GM21528 (cell line): Measurements from ENCODE around the gene TMEM108.

Experiments used
- ATAC-seq: cut with Tn5 transposase; IDR thresholded peaks from one replicate; pipeline ENCODE4 v1.9.1; 2021; ENCODE audit warnings: mild to moderate bottlenecking, moderate library complexity; ENCODE audit not compliant: unreplicated experiment, low FRiP score

The TMEM108 gene

GRCh38 chr3:133159498-133160475 lies 121.6 kb downstream of the TMEM108 start:
- ATAC-seq, result no peak

DNA sequence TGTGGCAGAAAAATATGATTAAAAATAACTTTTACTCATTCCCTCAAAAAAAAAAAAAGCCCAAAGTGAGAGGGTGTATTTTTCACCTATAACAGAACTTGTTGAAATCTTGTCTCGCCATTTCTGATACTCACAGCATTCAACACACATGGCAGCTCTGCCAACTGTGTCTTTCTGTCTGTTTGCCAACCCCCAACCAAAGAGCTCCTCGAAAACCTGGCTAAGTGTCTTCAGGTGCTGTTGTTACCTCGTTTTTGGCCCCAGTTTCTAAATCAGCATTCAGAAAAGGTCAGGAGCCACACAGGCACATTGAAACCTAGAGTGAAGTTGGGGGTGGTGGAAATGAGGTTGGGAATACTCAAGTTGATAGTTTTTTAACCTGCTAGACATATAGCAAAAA lies 123.5 kb downstream of the TMEM108 start:
- ATAC-seq, result no peak

DNA sequence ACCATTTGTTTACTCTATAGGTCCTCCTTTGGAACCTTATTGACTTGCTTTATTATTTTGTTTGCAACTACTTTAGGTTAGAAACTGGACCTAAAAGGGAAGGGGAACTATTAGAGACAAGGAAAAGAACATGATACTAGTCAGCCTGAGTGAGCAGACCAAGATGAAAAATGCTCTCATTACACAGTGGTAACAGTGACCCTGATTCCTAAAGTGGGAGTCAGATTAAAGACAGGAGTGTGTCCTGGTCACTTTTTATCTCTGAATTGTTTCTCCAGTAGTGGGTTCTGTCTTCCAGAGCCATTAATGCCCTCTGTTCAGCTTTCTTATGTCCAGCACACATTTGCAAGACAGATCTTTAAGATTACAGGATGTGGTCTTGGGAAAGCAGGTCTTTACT lies 124.1 kb downstream of the TMEM108 start:
- ATAC-seq, result no peak

- no peak for ATAC-seq
These were observed 124.6 kb downstream of the TMEM108 start for GRCh38 chr3:133162670-133163305.

DNA sequence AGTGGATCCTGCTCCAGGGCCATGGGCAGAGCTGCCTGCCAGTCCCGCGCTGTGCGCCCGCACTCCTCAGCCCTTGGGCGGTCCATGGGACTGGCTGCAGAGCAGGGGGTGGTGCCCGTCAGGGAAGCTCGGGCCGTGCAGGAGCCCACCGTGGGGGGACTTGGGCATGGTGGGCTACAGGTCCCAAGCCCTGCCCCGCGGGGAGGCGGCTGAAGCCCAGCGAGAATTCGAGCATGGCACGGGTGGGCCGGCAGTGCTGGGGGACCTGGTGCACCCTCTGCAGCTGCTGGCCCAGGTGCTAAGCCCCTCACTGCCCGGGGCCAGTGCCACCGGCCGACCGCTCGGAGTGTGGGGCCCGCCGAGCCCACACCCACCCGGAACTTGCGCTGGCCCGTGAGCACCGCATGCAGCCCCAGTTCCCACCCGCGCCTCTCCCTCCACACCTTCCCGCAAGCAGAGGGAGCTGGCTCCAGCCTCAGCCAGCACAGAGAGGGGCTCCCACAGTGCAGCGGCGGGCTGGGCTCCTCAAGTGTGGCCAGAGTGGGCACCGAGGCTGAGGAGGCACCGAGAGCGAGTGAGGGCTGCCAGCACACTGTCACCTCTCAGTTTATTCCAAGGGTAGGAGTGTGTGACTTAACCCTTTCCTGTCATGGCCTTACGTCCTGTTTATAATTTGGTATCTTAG lies 129.3 kb downstream of the TMEM108 start:
- ATAC-seq, result no peak

DNA sequence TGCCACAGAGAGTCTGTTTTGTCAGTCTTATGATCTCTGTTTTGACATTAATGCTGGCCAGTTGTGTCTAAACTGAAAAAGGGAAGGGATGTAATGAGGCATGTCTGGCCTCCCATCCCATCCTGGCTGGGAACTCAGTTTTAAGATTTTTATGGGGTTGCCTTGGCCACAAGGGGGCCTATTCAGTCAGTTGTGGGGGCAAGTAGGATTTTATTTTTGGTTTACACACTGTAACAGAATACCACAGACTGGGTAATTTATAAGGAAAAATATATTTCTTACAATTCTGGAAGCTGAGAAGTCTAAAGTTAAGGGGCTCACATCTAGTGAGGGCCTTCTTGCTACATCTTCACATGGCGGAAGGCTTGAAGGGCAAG lies 129.8 kb downstream of the TMEM108 start:
- no peak for ATAC-seq

DNA sequence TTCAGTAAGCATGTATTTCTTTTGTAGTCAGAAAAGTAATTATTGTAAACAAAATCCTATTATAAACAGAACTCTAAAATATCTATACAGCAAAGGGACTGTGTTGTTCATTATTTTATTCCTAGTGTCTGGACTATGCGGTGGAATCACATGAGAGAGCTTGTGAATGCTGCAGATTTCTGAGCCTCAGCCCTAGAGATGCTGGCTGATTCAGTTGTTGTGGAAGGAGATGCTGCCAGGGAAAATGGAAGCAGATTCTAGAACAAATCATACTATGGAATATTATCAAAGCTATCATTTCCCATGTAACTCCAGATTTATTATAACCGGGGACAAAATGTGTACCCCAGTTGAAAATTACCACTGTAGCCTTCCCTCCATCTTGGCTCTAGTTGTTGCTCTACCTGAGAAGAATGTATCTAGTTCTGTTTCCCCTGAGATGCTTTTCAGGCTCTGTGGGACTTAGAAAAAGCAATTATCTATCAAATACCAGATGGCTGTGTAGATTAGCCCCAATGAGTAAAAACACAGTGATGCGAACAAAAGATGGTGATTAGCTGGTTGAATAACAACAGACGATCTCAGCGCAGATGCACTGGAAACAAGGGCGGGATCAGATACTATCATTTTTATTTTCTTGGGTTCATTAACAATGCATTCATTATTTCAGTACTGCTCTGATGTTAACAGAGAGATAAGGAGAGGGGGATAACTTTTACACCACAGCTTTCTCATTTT lies 131.3 kb downstream of the TMEM108 start:
- no peak for ATAC-seq

GRCh38 chr3:133171831-133172230 lies 133.6 kb downstream of the TMEM108 start:
- ATAC-seq, result no peak

GRCh38 chr3:133181392-133182150 lies 143.4 kb downstream of the TMEM108 start:
- no peak for ATAC-seq

- no peak for ATAC-seq
These were observed 149.7 kb downstream of the TMEM108 start for GRCh38 chr3:133187870-133188379.

- ATAC-seq, result no peak
These were observed 150.8 kb downstream of the TMEM108 start for GRCh38 chr3:133188996-133189395.

- ATAC-seq, result no peak
These were observed 151.7 kb downstream of the TMEM108 start for GRCh38 chr3:133189893-133190292.

GRCh38 chr3:133191818-133192217 lies 153.6 kb downstream of the TMEM108 start:
- no peak for ATAC-seq

- no peak for ATAC-seq
These were observed 154.3 kb downstream of the TMEM108 start for GRCh38 chr3:133192363-133192945.

DNA sequence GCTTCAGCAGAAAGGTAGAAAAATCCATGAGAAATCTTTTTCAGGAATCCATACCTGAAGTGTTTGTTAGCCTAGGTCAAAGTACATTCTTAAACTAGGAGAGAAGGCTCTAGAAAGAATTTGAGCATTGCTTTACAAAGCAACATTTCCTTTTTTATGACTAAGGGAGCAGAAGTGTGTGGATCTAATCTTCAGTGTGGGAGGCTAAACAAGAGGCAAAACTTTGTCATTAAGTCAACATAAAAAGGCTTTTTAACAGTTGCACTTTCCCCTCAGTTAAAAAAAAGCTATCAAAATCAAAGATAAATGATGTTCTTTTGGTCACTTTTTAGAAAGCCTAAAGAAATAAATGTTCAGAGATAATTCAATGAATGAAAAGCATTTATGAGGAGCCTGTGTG lies 154.8 kb downstream of the TMEM108 start:
- no peak for ATAC-seq

GRCh38 chr3:133196527-133196926 lies 158.3 kb downstream of the TMEM108 start:
- ATAC-seq, result no peak

DNA sequence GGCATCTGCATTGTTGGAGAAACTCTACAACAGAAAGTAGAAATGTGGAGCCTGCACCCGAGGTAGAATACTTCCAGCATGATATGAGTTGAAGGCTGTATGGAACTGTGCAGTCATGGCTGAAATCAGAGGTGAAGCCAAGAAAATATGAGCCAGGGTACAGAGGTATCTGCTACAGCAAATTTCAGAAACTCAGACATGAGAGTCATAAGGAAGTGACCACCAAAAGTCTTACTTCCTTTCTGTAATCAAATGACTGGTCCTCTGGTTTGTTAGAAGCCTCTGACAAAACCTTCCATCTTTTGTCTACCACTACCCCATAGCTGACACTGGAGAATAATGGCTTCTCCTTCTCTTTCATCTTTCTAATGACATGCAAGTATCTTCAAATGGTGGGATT lies 159.4 kb downstream of the TMEM108 start:
- ATAC-seq, result no peak

DNA sequence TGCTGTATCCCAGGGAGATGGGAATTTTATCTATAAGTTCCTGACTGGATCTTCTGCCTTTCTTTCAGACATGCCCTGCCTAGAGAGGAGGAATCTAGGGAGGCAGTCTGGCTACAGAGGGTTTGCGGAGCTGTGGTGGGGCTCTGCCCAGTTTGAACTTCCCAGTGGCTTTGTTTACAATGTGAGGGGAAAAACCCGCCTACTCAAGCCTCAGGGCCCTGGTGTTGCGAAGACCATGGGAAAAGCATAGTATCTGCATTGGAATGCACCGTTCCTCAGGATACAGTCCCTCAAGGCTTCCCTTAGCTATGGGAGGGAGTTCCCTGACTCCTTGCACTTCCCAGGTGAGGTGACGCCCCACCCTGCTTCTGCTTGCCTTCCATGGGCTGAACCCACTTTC lies 168.7 kb downstream of the TMEM108 start:
- no peak for ATAC-seq

- no peak for ATAC-seq
These were observed 170.0 kb downstream of the TMEM108 start for GRCh38 chr3:133208184-133208583.
